ENCODE results near the gene DNTTIP2. TPM values are rescaled to one million over a fixed set of nuclear protein-coding genes. Genes with fewer than 3 reads are reported as not detected.
A peak's percentile ranks its signal among the peaks of the same experiment; 100 is the strongest.

Gene DNTTIP2
- total RNA-seq, 1 experiment from 2014 or later: 66.1 TPM

DNA sequence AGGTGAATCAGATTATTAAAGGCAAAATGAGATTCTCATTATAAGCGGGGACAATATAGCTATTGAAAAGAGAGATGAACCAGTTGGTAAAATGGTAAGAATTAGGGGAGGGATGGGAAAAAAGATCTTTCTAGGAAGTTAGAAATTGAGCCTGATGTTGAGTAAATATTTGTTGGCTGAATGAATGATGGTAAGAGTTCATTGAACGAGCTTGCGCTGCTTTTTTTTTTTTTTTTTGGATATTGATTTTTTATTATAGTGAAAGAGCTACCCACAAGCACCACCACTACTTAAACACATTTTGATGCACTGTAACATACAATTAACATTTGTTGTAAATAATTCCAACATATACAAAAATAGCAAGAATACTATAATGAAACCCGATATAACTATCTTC lies 31.3 kb upstream of the DNTTIP2 start:
- peak overlapping the region in 1 of 2 experiments; percentile 71; a peak in 1 of 4 replicates for H3K4me3 ChIP-seq (replicated peaks in 1 of 2; ENCODE audit: low read depth in 1 of 2, low read length in 2 of 2)

More for the DNA sequence above, 31.3 kb upstream of the DNTTIP2 start:
- no TSS peak for BruUV-seq (replicated peaks)
- no peak for DNase-seq (ENCODE audit: low read depth, low spot score)
- H3K27me3 ChIP-seq (ENCODE audit: insufficient read depth, low read length): no peaks in the 10 kb centered on the region
- no peak for ATAC-seq
- H3K9me2 ChIP-seq (ENCODE audit: insufficient read depth): no peaks in the 10 kb centered on the region
- intact Hi-C loops (cut with micrococcal nuclease): no loop called here
- TF ChIP-seq, protein P1, sequence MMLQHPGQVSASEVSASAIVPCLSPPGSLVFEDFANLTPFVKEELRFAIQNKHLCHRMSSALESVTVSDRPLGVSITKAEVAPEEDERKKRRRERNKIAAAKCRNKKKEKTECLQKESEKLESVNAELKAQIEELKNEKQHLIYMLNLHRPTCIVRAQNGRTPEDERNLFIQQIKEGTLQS (IDR thresholded peaks at IDR 0.05): no peak
- no peak for TF ChIP-seq JUND (IDR thresholded peaks at IDR 0.05)
- no peak for TF ChIP-seq POLR2AphosphoS5 (IDR thresholded peaks at IDR 0.05; ENCODE audit: low read depth, low read length)
- TF ChIP-seq MAX (IDR thresholded peaks at IDR 0.05): no peak
- TF ChIP-seq TCF7L2 (IDR thresholded peaks at IDR 0.05; ENCODE audit: borderline replicate concordance, extremely low read depth, insufficient read depth, insufficient read length): no peak
- TF ChIP-seq SIN3A (IDR thresholded peaks at IDR 0.05; ENCODE audit: low read depth): no peak
- no peak for TF ChIP-seq SRF (IDR thresholded peaks at IDR 0.05; ENCODE audit: low read depth)
- no peak for TF ChIP-seq EZH2 (IDR thresholded peaks at IDR 0.05)
- TF ChIP-seq, protein P2, sequence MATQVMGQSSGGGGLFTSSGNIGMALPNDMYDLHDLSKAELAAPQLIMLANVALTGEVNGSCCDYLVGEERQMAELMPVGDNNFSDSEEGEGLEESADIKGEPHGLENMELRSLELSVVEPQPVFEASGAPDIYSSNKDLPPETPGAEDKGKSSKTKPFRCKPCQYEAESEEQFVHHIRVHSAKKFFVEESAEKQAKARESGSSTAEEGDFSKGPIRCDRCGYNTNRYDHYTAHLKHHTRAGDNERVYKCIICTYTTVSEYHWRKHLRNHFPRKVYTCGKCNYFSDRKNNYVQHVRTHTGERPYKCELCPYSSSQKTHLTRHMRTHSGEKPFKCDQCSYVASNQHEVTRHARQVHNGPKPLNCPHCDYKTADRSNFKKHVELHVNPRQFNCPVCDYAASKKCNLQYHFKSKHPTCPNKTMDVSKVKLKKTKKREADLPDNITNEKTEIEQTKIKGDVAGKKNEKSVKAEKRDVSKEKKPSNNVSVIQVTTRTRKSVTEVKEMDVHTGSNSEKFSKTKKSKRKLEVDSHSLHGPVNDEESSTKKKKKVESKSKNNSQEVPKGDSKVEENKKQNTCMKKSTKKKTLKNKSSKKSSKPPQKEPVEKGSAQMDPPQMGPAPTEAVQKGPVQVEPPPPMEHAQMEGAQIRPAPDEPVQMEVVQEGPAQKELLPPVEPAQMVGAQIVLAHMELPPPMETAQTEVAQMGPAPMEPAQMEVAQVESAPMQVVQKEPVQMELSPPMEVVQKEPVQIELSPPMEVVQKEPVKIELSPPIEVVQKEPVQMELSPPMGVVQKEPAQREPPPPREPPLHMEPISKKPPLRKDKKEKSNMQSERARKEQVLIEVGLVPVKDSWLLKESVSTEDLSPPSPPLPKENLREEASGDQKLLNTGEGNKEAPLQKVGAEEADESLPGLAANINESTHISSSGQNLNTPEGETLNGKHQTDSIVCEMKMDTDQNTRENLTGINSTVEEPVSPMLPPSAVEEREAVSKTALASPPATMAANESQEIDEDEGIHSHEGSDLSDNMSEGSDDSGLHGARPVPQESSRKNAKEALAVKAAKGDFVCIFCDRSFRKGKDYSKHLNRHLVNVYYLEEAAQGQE (IDR thresholded peaks at IDR 0.05; ENCODE audit: low read depth): no peak
- TF ChIP-seq SP1 (IDR thresholded peaks at IDR 0.05; ENCODE audit: low read depth): no peak
- no peak for TF ChIP-seq POLR2A (IDR thresholded peaks at IDR 0.05; ENCODE audit: borderline replicate concordance, extremely low read depth, insufficient read depth, insufficient read length)
- no peak for TF ChIP-seq ZFX (IDR thresholded peaks at IDR 0.05)
- TF ChIP-seq FOSL1 (IDR thresholded peaks at IDR 0.05; ENCODE audit: low read depth): no peak
- TF ChIP-seq ELF1 (IDR thresholded peaks at IDR 0.05; ENCODE audit: borderline replicate concordance, low read depth): no peak
- TF ChIP-seq RAD21 (IDR thresholded peaks at IDR 0.05; ENCODE audit: low read depth): no peak
- TF ChIP-seq EZH2phosphoT487 (IDR thresholded peaks at IDR 0.05; ENCODE audit: borderline replicate concordance): no peak
- no peak for TF ChIP-seq CTCF (IDR thresholded peaks at IDR 0.05 in 2 of 3, conservative IDR thresholded peaks at IDR 0.05 in 1 of 3; ENCODE audit: borderline replicate concordance in 1 of 3, insufficient read depth in 1 of 3, low read depth in 2 of 3, low read length in 2 of 3)
- no peak for TF ChIP-seq ZNF274 (IDR thresholded peaks at IDR 0.05; ENCODE audit: low read depth, low read length)
- H3K27ac ChIP-seq (ENCODE audit: low read depth, low read length): no peak overlapping the region
- ChIA-PET RAD21 (ENCODE audit: low non-redundant PET in 1 of 2, low total read pairs in 2 of 2, uncharacterized antibody in 2 of 2, unreplicated experiment in 2 of 2) (interaction anchor here in 1 of 2 experiments (0.6 to 1.0 kb wide), 2 partner anchors 64 to 426 kb away, joined by 3 read pairs; no protein-coding TSS in a partner anchor), CTCF (interaction anchor here (0.7 kb wide), 1 partner anchor 25 kb away, joined by 3 read pairs; no protein-coding TSS in a partner anchor), POLR2A (no interaction called here)
- H3K4me2 ChIP-seq (ENCODE audit: low read length): peak overlapping the region; percentile 78
- H3K79me2 ChIP-seq (ENCODE audit: insufficient read depth, low read length): peaks cover 36% of the 10 kb centered on the region
- H4K20me1 ChIP-seq (ENCODE audit: insufficient read depth): no peaks in the 10 kb centered on the region
- H2AFZ ChIP-seq (ENCODE audit: low read depth, low read length, poor library complexity, severe bottlenecking): peak overlapping the region; percentile 91
- no peak overlapping the region for H3K9ac ChIP-seq (ENCODE audit: low read length)
- no peaks in the 10 kb centered on the region for H3K9me3 ChIP-seq (ENCODE audit: control insufficient read depth in 1 of 2, insufficient read depth in 1 of 2, low read depth in 1 of 2, low read length in 2 of 2)
- H3K36me3 ChIP-seq (ENCODE audit: control insufficient read depth in 1 of 2, insufficient read depth in 2 of 2, low read length in 2 of 2): no peaks in the 10 kb centered on the region
- peaks cover 7 to 34% of the 10 kb centered on the region in 2 experiments; a peak in 3 of 4 replicates for H3K4me1 ChIP-seq (ENCODE audit: control insufficient read depth in 1 of 2, insufficient read depth in 2 of 2, low read length in 2 of 2)

All from HCT116 (cell line).